OCI-LY1 (cell line): ENCODE results near the gene ASB12.
A peak's percentile ranks its signal among the peaks of the same experiment; 100 is the strongest.

Source experiments
- H2AFZ ChIP-seq: fragments of 200-600 bp; sonication (generic), shearing (Covaris generic); 2 replicates; pipeline ENCODE4 v1.6.0; 2014; ENCODE audit warnings: antibody characterized with exemption, mild to moderate bottlenecking, low read length
- H3F3A ChIP-seq: fragments of 200-600 bp; sonication (generic), shearing (Covaris generic); 2 replicates; pipeline ENCODE4 v1.6.0; 2014; ENCODE audit warnings: mild to moderate bottlenecking, antibody characterized with exemption, low read length, moderate library complexity; ENCODE audit not compliant: insufficient read depth
- H3K27ac ChIP-seq: fragments of 200-600 bp; sonication (generic); 2 replicates; pipeline ENCODE4 v1.5.1; 2014; ENCODE audit warnings: low read length, mixed run types, mild to moderate bottlenecking, low read depth; ENCODE audit not compliant: poor library complexity, severe bottlenecking
- H3K27me3 ChIP-seq: fragments of 200-600 bp; sonication (generic); 2 replicates; pipeline ENCODE4 v1.6.0; 2014; ENCODE audit warnings: antibody characterized with exemption, mild to moderate bottlenecking, low read length, moderate library complexity; ENCODE audit not compliant: insufficient read depth
- H3K36me3 ChIP-seq: fragments of 200-600 bp; sonication (generic); 2 replicates; pipeline ENCODE4 v1.6.1; 2014; ENCODE audit warnings: mild to moderate bottlenecking, antibody characterized with exemption, low read length, moderate library complexity, mixed read lengths; ENCODE audit not compliant: insufficient read depth
- H3K4me1 ChIP-seq: fragments of 200-600 bp; sonication (generic); 2 replicates; pipeline ENCODE4 v1.5.1; 2014; ENCODE audit warnings: mild to moderate bottlenecking, low read length, moderate library complexity; ENCODE audit not compliant: insufficient read depth, severe bottlenecking
- H3K4me2 ChIP-seq: fragments of 200-600 bp; sonication (generic), shearing (Covaris generic); 2 replicates; pipeline ENCODE4 v1.6.1; 2014; ENCODE audit warnings: low read length
- H3K4me3 ChIP-seq: fragments of 200-600 bp; sonication (generic); 2 replicates; pipeline ENCODE4 v1.5.1; 2014; ENCODE audit warnings: low read length, low read depth, mild to moderate bottlenecking, mixed read lengths; ENCODE audit not compliant: poor library complexity, severe bottlenecking
- H3K79me2 ChIP-seq: fragments of 200-600 bp; shearing (Covaris generic); 2 replicates; pipeline ENCODE4 v1.6.1; 2016; ENCODE audit warnings: mixed run types, low read length, mixed read lengths; ENCODE audit not compliant: insufficient read depth
- H3K9ac ChIP-seq: fragments of 200-600 bp; sonication (generic), shearing (Covaris generic); 2 replicates; pipeline ENCODE4 v1.6.1; 2014; ENCODE audit warnings: mild to moderate bottlenecking, low read length, mixed read lengths
- H3K9me2 ChIP-seq: fragments of 200-600 bp; sonication (generic), shearing (Covaris generic); 2 replicates; pipeline ENCODE4 v1.6.1; 2014; ENCODE audit warnings: low read depth, mild to moderate bottlenecking, low read length, mixed read lengths
- H3K9me3 ChIP-seq: fragments of 200-600 bp; shearing (Covaris generic); 2 replicates; pipeline ENCODE4 v1.6.1; 2014; ENCODE audit warnings: low read length, mixed read lengths
- H4K20me1 ChIP-seq: fragments of 200-600 bp; sonication (generic), shearing (Covaris generic); 2 replicates; pipeline ENCODE4 v1.6.0; 2016; ENCODE audit warnings: mild to moderate bottlenecking, low read length; ENCODE audit not compliant: insufficient read depth
- CTCF ChIP-seq: fragments of 200-600 bp; sonication (generic), shearing (Covaris generic); IDR thresholded peaks from 2 replicates; pipeline ENCODE4 v1.5.1; 2017; ENCODE audit warnings: mild to moderate bottlenecking, antibody characterized with exemption, low read length, moderate library complexity, mixed read lengths
- EZH2 ChIP-seq: fragments of 200-600 bp; sonication (generic), shearing (Covaris generic); IDR thresholded peaks from 2 replicates; pipeline ENCODE4 v1.8.0; 2017; ENCODE audit warnings: borderline replicate concordance, mixed run types, mild to moderate bottlenecking, antibody characterized with exemption, low read length, moderate library complexity, mixed read lengths

The ASB12 gene, protein sequence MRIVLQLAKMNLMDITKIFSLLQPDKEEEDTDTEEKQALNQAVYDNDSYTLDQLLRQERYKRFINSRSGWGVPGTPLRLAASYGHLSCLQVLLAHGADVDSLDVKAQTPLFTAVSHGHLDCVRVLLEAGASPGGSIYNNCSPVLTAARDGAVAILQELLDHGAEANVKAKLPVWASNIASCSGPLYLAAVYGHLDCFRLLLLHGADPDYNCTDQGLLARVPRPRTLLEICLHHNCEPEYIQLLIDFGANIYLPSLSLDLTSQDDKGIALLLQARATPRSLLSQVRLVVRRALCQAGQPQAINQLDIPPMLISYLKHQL

DNA sequence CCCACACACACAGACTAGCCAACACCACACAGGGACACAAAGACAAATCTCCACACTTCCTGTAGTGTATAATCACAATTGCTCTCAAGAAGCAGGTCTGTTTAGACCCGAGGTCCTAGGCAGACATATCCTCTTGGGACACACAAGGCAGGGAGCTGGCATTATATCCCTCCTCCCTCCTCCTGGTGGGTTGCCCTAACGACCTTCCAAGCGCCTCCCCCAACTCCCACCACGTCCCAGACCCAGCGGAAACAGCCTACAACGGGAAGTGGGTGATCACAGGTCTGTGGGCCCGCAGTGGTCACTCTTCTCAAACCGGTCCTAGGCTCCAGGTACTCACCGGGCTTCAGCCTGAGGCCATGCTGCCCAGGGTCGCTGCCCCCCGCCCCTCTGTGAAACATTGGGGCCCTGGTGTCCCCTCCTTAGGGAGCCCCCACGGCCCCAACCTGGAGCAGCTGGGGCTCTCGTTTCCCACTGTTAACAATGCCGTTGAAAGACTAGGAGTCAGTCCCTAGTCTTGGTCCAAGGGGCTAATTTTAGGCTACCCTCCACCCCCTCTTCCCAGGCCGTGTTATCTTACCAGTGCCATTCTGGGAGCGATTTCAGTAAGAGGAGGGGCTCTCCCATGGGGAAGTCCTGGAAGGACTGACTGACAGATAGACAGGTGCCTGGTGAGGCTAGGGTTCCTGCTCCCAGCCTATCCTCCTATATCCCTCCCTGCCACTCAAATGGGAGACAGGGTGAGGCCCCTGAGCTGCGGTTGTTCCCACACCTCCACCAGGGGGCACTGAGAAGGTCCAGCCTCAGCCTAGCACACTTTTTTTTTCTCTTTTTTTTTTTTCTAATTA is at the start of gene ASB12:
Gene ASB12, minus strand, starts transcription at position 485 of the 848 bp plus-strand sequence. CDS start 4,957 bp downstream, outside the sequence.
- TF ChIP-seq EZH2 (no peak), CTCF (0 out of 2 replicates have a peak, but pooled peaks have one; percentile 9)
- H3K36me3 ChIP-seq, result no peaks in the 10 kb centered on the region
- no peaks in the 10 kb centered on the region for H3K9me2 ChIP-seq
- H3K9me3 ChIP-seq, result no peaks in the 10 kb centered on the region
- no peaks in the 10 kb centered on the region for H3K4me1 ChIP-seq
- H3K27me3 ChIP-seq, result no peaks in the 10 kb centered on the region
- H2AFZ ChIP-seq, result no peak within 1 kb of the TSS
- no peak within 1 kb of the TSS for H3K4me3 ChIP-seq
- no peak within 1 kb of the TSS for H3K4me2 ChIP-seq
- H3K79me2 ChIP-seq, result no peaks in the 10 kb centered on the region
- H3F3A ChIP-seq, result no peaks in the 10 kb centered on the region
- no peaks in the 10 kb centered on the region for H4K20me1 ChIP-seq
- H3K27ac ChIP-seq, result no peak within 1 kb of the TSS
- H3K9ac ChIP-seq, result no peak within 1 kb of the TSS

DNA sequence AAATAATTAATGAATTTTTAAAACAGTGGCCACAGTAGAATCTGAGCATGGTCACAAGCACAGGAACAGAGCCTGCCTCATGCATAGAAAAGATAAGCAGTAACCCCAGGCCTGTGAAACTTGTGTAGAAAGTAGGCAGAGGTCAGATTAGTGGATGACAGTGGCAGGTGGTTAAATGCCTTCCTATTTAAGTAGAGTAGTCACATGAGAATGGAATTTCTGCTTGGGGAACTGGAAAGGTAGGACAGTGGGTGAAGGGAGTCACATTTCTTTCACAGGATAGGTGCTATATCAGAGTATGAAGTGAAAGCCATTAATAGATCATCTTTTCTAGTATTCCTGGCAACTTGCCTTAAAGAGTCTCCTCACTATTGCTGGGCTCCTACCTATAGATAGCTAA is 34.9 kb upstream of the ASB12 start:
- Histone ChIP-seq H3K4me1 (no peaks in the 10 kb centered on the region), H2AFZ (no peak overlapping the region), H3K9me2 (no peaks in the 10 kb centered on the region), H4K20me1 (no peaks in the 10 kb centered on the region), H3K79me2 (no peaks in the 10 kb centered on the region), H3K4me2 (no peak overlapping the region), H3K27me3 (no peaks in the 10 kb centered on the region), H3K9ac (no peak overlapping the region), H3K9me3 (no peaks in the 10 kb centered on the region), H3F3A (no peaks in the 10 kb centered on the region), H3K27ac (no peak overlapping the region), H3K36me3 (no peaks in the 10 kb centered on the region), H3K4me3 (no peak overlapping the region)
- TF ChIP-seq CTCF, result no peak
- no peak for TF ChIP-seq EZH2

DNA sequence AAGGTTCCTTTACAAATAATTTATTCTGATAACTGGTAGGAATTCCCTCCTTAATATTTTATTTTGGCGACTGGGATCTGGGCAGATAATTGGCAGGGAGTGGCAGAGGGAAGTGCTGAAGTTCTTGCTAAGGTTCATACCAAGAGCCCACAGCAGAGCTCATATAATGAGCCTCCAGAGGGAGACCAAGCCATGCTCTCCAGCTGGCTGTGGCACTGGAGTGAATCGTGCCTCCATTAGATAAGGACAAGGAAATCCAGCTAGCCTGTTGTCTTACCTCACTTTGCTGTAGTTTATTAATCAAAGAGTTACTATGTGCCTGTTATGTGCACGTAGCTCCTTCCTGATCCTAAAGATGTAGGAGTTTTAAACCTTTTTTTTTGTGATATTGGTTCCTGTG is 1.3 kb downstream of the ASB12 start:
- Histone ChIP-seq H3K27ac (no peak overlapping the region), H3K4me3 (no peak overlapping the region), H3K79me2 (no peaks in the 10 kb centered on the region), H3K9me3 (no peaks in the 10 kb centered on the region), H3K4me1 (no peaks in the 10 kb centered on the region), H2AFZ (no peak overlapping the region), H3K4me2 (no peak overlapping the region), H3K27me3 (no peaks in the 10 kb centered on the region), H3K9me2 (no peaks in the 10 kb centered on the region), H3F3A (no peaks in the 10 kb centered on the region), H3K36me3 (no peaks in the 10 kb centered on the region), H4K20me1 (no peaks in the 10 kb centered on the region), H3K9ac (no peak overlapping the region)
- TF ChIP-seq EZH2 (no peak), CTCF (no peak)
